ENCODE measurements around the gene FAS. TPM values are rescaled to one million over a fixed set of nuclear protein-coding genes. Genes with fewer than 3 reads are reported as not detected.

FAS gene
- total RNA-seq, 1 experiment from 2014 or later, result 9.3 TPM

GRCh38 chr10:88960802-88961201 lies 29.8 kb upstream of the FAS start:
- no peak overlapping the region for H3K4me2 ChIP-seq (ENCODE audit: low read length)
- no peak overlapping the region for H3K27ac ChIP-seq (ENCODE audit: low read depth, low read length)
- H4K20me1 ChIP-seq (ENCODE audit: insufficient read depth), result no peaks in the 10 kb centered on the region
- no peak for DNase-seq (ENCODE audit: low read depth, low spot score)
- RAD21 ChIA-PET (ENCODE audit: low non-redundant PET in 1 of 2, low total read pairs in 2 of 2, uncharacterized antibody in 2 of 2, unreplicated experiment in 2 of 2), result no interaction called here
- H3K27me3 ChIP-seq (ENCODE audit: insufficient read depth, low read length), result no peaks in the 10 kb centered on the region
- no peaks in the 10 kb centered on the region for H3K9me2 ChIP-seq (ENCODE audit: insufficient read depth)
- H2AFZ ChIP-seq (ENCODE audit: low read depth, low read length, poor library complexity, severe bottlenecking), result no peak overlapping the region
- CTCF ChIA-PET, result no interaction called here
- no peak overlapping the region for H3K4me3 ChIP-seq (replicated peaks in 1 of 2; ENCODE audit: low read depth in 1 of 2, low read length in 2 of 2)
- H3K79me2 ChIP-seq (ENCODE audit: insufficient read depth, low read length), result no peaks in the 10 kb centered on the region
- TF ChIP-seq ELF1 (IDR thresholded peaks at IDR 0.05; ENCODE audit: borderline replicate concordance, low read depth) (no peak), CTCF (IDR thresholded peaks at IDR 0.05 in 2 of 3, conservative IDR thresholded peaks at IDR 0.05 in 1 of 3; ENCODE audit: borderline replicate concordance in 1 of 3, insufficient read depth in 1 of 3, low read depth in 2 of 3, low read length in 2 of 3) (no peak), YY1 (IDR thresholded peaks at IDR 0.05; ENCODE audit: extremely low read depth, insufficient replicate concordance, low read depth, low read length) (no peak), ZFX (IDR thresholded peaks at IDR 0.05) (no peak), RAD21 (IDR thresholded peaks at IDR 0.05; ENCODE audit: low read depth) (no peak), SRF (IDR thresholded peaks at IDR 0.05; ENCODE audit: low read depth) (no peak), ZBTB33 (IDR thresholded peaks at IDR 0.05; ENCODE audit: extremely low read depth, insufficient replicate concordance, low read length) (no peak), ZNF274 (IDR thresholded peaks at IDR 0.05; ENCODE audit: low read depth, low read length) (no peak), SP1 (IDR thresholded peaks at IDR 0.05; ENCODE audit: low read depth) (no peak), POLR2AphosphoS5 (IDR thresholded peaks at IDR 0.05; ENCODE audit: low read depth, low read length) (no peak), JUND (IDR thresholded peaks at IDR 0.05) (no peak), POLR2A (IDR thresholded peaks at IDR 0.05; ENCODE audit: borderline replicate concordance, extremely low read depth, insufficient read depth, insufficient read length) (no peak), EZH2 (IDR thresholded peaks at IDR 0.05) (no peak), EZH2phosphoT487 (IDR thresholded peaks at IDR 0.05; ENCODE audit: borderline replicate concordance) (no peak), FOSL1 (IDR thresholded peaks at IDR 0.05; ENCODE audit: low read depth) (no peak), SIN3A (IDR thresholded peaks at IDR 0.05; ENCODE audit: low read depth) (no peak), CBX3 (IDR thresholded peaks at IDR 0.05; ENCODE audit: low read depth) (no peak)
- TF ChIP-seq, protein P1, sequence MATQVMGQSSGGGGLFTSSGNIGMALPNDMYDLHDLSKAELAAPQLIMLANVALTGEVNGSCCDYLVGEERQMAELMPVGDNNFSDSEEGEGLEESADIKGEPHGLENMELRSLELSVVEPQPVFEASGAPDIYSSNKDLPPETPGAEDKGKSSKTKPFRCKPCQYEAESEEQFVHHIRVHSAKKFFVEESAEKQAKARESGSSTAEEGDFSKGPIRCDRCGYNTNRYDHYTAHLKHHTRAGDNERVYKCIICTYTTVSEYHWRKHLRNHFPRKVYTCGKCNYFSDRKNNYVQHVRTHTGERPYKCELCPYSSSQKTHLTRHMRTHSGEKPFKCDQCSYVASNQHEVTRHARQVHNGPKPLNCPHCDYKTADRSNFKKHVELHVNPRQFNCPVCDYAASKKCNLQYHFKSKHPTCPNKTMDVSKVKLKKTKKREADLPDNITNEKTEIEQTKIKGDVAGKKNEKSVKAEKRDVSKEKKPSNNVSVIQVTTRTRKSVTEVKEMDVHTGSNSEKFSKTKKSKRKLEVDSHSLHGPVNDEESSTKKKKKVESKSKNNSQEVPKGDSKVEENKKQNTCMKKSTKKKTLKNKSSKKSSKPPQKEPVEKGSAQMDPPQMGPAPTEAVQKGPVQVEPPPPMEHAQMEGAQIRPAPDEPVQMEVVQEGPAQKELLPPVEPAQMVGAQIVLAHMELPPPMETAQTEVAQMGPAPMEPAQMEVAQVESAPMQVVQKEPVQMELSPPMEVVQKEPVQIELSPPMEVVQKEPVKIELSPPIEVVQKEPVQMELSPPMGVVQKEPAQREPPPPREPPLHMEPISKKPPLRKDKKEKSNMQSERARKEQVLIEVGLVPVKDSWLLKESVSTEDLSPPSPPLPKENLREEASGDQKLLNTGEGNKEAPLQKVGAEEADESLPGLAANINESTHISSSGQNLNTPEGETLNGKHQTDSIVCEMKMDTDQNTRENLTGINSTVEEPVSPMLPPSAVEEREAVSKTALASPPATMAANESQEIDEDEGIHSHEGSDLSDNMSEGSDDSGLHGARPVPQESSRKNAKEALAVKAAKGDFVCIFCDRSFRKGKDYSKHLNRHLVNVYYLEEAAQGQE (IDR thresholded peaks at IDR 0.05; ENCODE audit: low read depth), result no peak
- TF ChIP-seq, protein P2, sequence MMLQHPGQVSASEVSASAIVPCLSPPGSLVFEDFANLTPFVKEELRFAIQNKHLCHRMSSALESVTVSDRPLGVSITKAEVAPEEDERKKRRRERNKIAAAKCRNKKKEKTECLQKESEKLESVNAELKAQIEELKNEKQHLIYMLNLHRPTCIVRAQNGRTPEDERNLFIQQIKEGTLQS (IDR thresholded peaks at IDR 0.05), result no peak
- no TSS peak for BruUV-seq (replicated peaks)
- no peaks in the 10 kb centered on the region for H3K4me1 ChIP-seq (ENCODE audit: control insufficient read depth in 1 of 2, insufficient read depth in 2 of 2, low read length in 2 of 2)
- ATAC-seq, result no peak
- no peaks in the 10 kb centered on the region for H3K9me3 ChIP-seq (ENCODE audit: control insufficient read depth in 1 of 2, insufficient read depth in 1 of 2, low read depth in 1 of 2, low read length in 2 of 2)
- POLR2A ChIA-PET, result no interaction called here
- H3K9ac ChIP-seq (ENCODE audit: low read length), result no peak overlapping the region
- no peaks in the 10 kb centered on the region for H3K36me3 ChIP-seq (ENCODE audit: control insufficient read depth in 1 of 2, insufficient read depth in 2 of 2, low read length in 2 of 2)
- intact Hi-C loops (cut with micrococcal nuclease), result no loop called here

Data from HCT116 (cell line).